Activated B cell treated with CpG ODN at 0.5 μM for 24 hours (primary cell): ENCODE measurements around the gene PARP8. TPM values are rescaled to one million over a fixed set of nuclear protein-coding genes. Genes with fewer than 3 reads are reported as not detected.

ENCODE experiments used
- ATAC-seq: fragments of 200-7000 bp; cut with Tn5 transposase; one replicate; pipeline ENCODE4 v1.10.0; 2021; ENCODE audit warnings: low read depth, mild to moderate bottlenecking, moderate library complexity
- CTCF ChIA-PET: fragments of 350-600 bp; sonication (Branson Sonifier 250); formaldehyde crosslinking; loops from one replicate; lab custom pipeline; 2021; ENCODE audit warnings: antibody characterized with exemption; lab: Charles Lee
- POLR2A ChIA-PET: fragments of 350-600 bp; sonication (Branson Sonifier 250); formaldehyde crosslinking; loops from one replicate; lab custom pipeline; 2021; ENCODE audit warnings: antibody characterized with exemption; lab: Charles Lee
- DNase-seq: peaks from one replicate; pipeline ENCODE4 v3.0.0; 2022
- H3K27ac Mint-ChIP-seq: one replicate; pipeline ENCODE4 v1.8.0; 2020; ENCODE audit warnings: mixed read lengths
- H3K27me3 Mint-ChIP-seq: one replicate; pipeline ENCODE4 v1.8.0; 2021; ENCODE audit warnings: mixed read lengths
- H3K36me3 Mint-ChIP-seq: one replicate; pipeline ENCODE4 v1.8.0; 2021; ENCODE audit warnings: low read depth, mixed read lengths
- H3K4me1 Mint-ChIP-seq: one replicate; pipeline ENCODE4 v1.8.0; 2021; ENCODE audit warnings: mixed read lengths
- H3K4me3 Mint-ChIP-seq: one replicate; pipeline ENCODE4 v1.8.0; 2020; ENCODE audit warnings: mild to moderate bottlenecking, mixed read lengths
- H3K9me3 Mint-ChIP-seq: one replicate; pipeline ENCODE4 v1.8.0; 2020; ENCODE audit warnings: mixed read lengths
- intact Hi-C: fragments of 100-400 bp; cut with micrococcal nuclease; formaldehyde crosslinking; loops from one replicate; pipeline ENCODE4 v1.15.1; 2024
- total RNA-seq: library from RNA; stranded (reverse); gene quantifications from 2 replicates; pipeline ENCODE4 v1.2.3, GENCODE V29; 2022
- TF ChIP-seq, protein P1 (sequence below): fragments of 200-600 bp; IDR thresholded peaks from one replicate; pipeline ENCODE4 v1.8.0; 2022; ENCODE audit warnings: antibody characterized with exemption, mild to moderate bottlenecking

PARP8 gene
- total RNA-seq, 1 donor from 2014 or later: 56.0 TPM

DNA sequence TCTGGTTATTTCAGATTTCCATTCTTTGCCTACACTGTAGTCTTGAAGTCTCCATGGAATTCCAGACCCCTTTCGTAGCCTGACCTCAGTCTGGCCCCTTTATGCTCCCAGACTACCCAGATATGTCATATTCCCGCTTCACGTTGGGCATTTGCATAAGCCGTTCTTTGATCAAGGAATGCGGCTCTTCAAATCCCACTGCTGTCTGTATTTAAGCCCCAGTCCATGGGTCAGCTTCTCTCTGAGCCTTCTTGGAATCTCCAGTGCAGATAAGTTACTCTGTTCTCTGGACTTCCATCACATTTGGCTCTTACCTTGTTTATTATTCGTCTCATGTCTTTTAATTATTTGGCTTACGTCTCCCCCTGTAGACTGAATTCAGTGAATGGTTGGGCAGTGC is 97.4 kb downstream of the PARP8 start:
- Mint-ChIP-seq H3K4me3 (no peak overlapping the region), H3K4me1 (peaks cover 4% of the 10 kb centered on the region), H3K9me3 (no peaks in the 10 kb centered on the region), H3K27me3 (no peaks in the 10 kb centered on the region), H3K27ac (no peak overlapping the region), H3K36me3 (peaks cover 67% of the 10 kb centered on the region)
- intact Hi-C loops: no loop called here
- ATAC-seq (no peak), DNase-seq (no peak)
- TF ChIP-seq, protein P1, sequence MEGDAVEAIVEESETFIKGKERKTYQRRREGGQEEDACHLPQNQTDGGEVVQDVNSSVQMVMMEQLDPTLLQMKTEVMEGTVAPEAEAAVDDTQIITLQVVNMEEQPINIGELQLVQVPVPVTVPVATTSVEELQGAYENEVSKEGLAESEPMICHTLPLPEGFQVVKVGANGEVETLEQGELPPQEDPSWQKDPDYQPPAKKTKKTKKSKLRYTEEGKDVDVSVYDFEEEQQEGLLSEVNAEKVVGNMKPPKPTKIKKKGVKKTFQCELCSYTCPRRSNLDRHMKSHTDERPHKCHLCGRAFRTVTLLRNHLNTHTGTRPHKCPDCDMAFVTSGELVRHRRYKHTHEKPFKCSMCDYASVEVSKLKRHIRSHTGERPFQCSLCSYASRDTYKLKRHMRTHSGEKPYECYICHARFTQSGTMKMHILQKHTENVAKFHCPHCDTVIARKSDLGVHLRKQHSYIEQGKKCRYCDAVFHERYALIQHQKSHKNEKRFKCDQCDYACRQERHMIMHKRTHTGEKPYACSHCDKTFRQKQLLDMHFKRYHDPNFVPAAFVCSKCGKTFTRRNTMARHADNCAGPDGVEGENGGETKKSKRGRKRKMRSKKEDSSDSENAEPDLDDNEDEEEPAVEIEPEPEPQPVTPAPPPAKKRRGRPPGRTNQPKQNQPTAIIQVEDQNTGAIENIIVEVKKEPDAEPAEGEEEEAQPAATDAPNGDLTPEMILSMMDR: no peak
- CTCF ChIA-PET: interaction anchor here (1.2 kb wide), 1 partner anchor 12 kb away, joined by 6 read pairs; no protein-coding TSS in a partner anchor
- POLR2A ChIA-PET: no interaction called here

GRCh38 chr5:50766042-50766441 is 99.6 kb downstream of the PARP8 start:
- ChIA-PET POLR2A (no interaction called here), CTCF (no interaction called here)
- ATAC-seq (no peak), DNase-seq (no peak)
- no peak overlapping the region for H3K4me3 Mint-ChIP-seq
- H3K36me3 Mint-ChIP-seq: peaks cover 71% of the 10 kb centered on the region
- no peak overlapping the region for H3K27ac Mint-ChIP-seq
- H3K27me3 Mint-ChIP-seq: no peaks in the 10 kb centered on the region
- H3K4me1 Mint-ChIP-seq: peaks cover 4% of the 10 kb centered on the region
- intact Hi-C loops: no loop called here
- TF ChIP-seq, protein P1: no peak
- no peaks in the 10 kb centered on the region for H3K9me3 Mint-ChIP-seq

- ATAC-seq: no peak
- Mint-ChIP-seq H3K4me3 (no peak overlapping the region), H3K36me3 (peaks cover 71% of the 10 kb centered on the region), H3K9me3 (no peaks in the 10 kb centered on the region), H3K27me3 (no peaks in the 10 kb centered on the region), H3K27ac (no peak overlapping the region), H3K4me1 (peaks cover 4% of the 10 kb centered on the region)
- ChIA-PET POLR2A (no interaction called here), CTCF (no interaction called here)
- TF ChIP-seq, protein P1: no peak
- intact Hi-C loops: no loop called here
- DNase-seq: no peak
These were observed 100.0 kb downstream of the PARP8 start for GRCh38 chr5:50766462-50766861.

DNA sequence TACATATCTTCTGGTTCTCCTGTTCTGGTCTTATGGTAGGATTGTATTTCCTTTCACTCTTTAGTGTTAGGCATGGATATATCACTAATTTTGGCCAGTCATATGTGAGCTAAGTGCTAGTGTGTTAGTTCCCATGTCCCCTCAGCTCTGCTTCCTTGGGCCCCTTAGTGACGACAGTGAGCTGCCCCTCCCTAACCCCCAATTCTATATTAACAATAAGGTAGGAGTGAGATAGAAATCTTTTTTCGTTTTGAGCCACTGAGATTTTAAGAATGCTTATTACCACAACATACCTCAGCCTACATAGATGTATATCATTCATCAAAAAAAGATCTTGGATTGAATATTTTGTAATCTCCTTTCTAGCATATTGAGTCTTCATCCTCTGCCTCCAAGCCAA is 100.5 kb downstream of the PARP8 start:
- ChIA-PET POLR2A (no interaction called here), CTCF (interaction anchor here (1.7 kb wide), 1 partner anchor 22 kb away, joined by 4 read pairs; no protein-coding TSS in a partner anchor)
- TF ChIP-seq, protein P1: no peak
- H3K27me3 Mint-ChIP-seq: no peaks in the 10 kb centered on the region
- H3K36me3 Mint-ChIP-seq: peaks cover 70% of the 10 kb centered on the region
- no peak overlapping the region for H3K4me3 Mint-ChIP-seq
- H3K9me3 Mint-ChIP-seq: no peaks in the 10 kb centered on the region
- DNase-seq (no peak), ATAC-seq (no peak)
- intact Hi-C loops: no loop called here
- no peak overlapping the region for H3K27ac Mint-ChIP-seq
- H3K4me1 Mint-ChIP-seq: peaks cover 6% of the 10 kb centered on the region

GRCh38 chr5:50767588-50767987 is 101.2 kb downstream of the PARP8 start:
- DNase-seq (no peak), ATAC-seq (no peak)
- Mint-ChIP-seq H3K4me1 (peaks cover 6% of the 10 kb centered on the region), H3K9me3 (no peaks in the 10 kb centered on the region), H3K27me3 (no peaks in the 10 kb centered on the region), H3K4me3 (no peak overlapping the region), H3K36me3 (peaks cover 68% of the 10 kb centered on the region), H3K27ac (no peak overlapping the region)
- intact Hi-C loops: no loop called here
- ChIA-PET CTCF (interaction anchor here (1.7 kb wide), 1 partner anchor 23 kb away, joined by 4 read pairs; no protein-coding TSS in a partner anchor), POLR2A (no interaction called here)
- TF ChIP-seq, protein P1: no peak
